Stimulated activated CD8-positive, alpha-beta memory T cell treated with anti-CD3 and anti-CD28 coated beads, Interleukin-4, amount 100 ng/mL, for 24 hours (primary cell): Measurements from ENCODE around the gene SESN1.
A peak's percentile ranks its signal among the peaks of the same experiment; 100 is the strongest.

Source experiments
- DNase-seq: peaks from one replicate; pipeline ENCODE4 v3.0.0-alpha.2; 2020; ENCODE audit warnings: low read depth

SESN1 gene

GRCh38 chr6:108959972-108960582 lies 134.6 kb downstream of the SESN1 start:
- DNase-seq: no peak

GRCh38 chr6:108958900-108959770 lies 135.5 kb downstream of the SESN1 start:
- DNase-seq: no peak

GRCh38 chr6:108957221-108957620 lies 137.4 kb downstream of the SESN1 start:
- DNase-seq: no peak

- no peak for DNase-seq
Observed at GRCh38 chr6:108955329-108955949, 139.2 kb downstream of the SESN1 start.

- DNase-seq: no peak
Observed at GRCh38 chr6:108953681-108954080, 141.0 kb downstream of the SESN1 start.

GRCh38 chr6:108952776-108953486 lies 141.7 kb downstream of the SESN1 start:
- no peak for DNase-seq

GRCh38 chr6:108951351-108951953 lies 143.2 kb downstream of the SESN1 start:
- no peak for DNase-seq

- no peak for DNase-seq
Observed at GRCh38 chr6:108948181-108948661, 146.4 kb downstream of the SESN1 start.

- DNase-seq: no peak
Observed at GRCh38 chr6:108947114-108947854, 147.4 kb downstream of the SESN1 start.

- DNase-seq: no peak
Observed at GRCh38 chr6:108946695-108947094, 148.0 kb downstream of the SESN1 start.

GRCh38 chr6:108945681-108946159 lies 148.9 kb downstream of the SESN1 start:
- no peak for DNase-seq

GRCh38 chr6:108944707-108945680 lies 149.7 kb downstream of the SESN1 start:
- no peak for DNase-seq

- DNase-seq: no peak
Observed at GRCh38 chr6:108944071-108944470, 150.6 kb downstream of the SESN1 start.

GRCh38 chr6:108942556-108943492 lies 151.8 kb downstream of the SESN1 start:
- DNase-seq: peak; percentile 33

GRCh38 chr6:108941859-108942258 lies 152.8 kb downstream of the SESN1 start:
- DNase-seq: no peak

GRCh38 chr6:108941281-108941680 lies 153.4 kb downstream of the SESN1 start:
- DNase-seq: no peak

- no peak for DNase-seq
Observed at GRCh38 chr6:108940741-108941140, 153.9 kb downstream of the SESN1 start.

- DNase-seq: no peak
Observed at GRCh38 chr6:108937170-108937569, 157.5 kb downstream of the SESN1 start.
